ENCODE results near the gene CUEDC2. TPM values are rescaled to one million over a fixed set of nuclear protein-coding genes. Genes with fewer than 3 reads are reported as not detected.

The CUEDC2 gene
- total RNA-seq, 2 donors from 2014 or later: 70.2 to 81.7 TPM

- no peak for TF ChIP-seq POLR2A (IDR thresholded peaks at IDR 0.05)
- TF ChIP-seq POLR2AphosphoS5 (IDR thresholded peaks at IDR 0.05): no peak
- no peak for TF ChIP-seq CTCF (IDR thresholded peaks at IDR 0.05)
- peaks cover 0 to 25% of the 10 kb centered on the region in 2 donors for H3K36me3 ChIP-seq
- H3K9me3 ChIP-seq: no peaks in the 10 kb centered on the region
- no peaks in the 10 kb centered on the region for H3K27me3 ChIP-seq (replicated peaks; ENCODE audit: insufficient read depth)
- no peak overlapping the region for H3K4me3 ChIP-seq
- intact Hi-C loops (cut with DNase I): no loop called here
- H3K27ac ChIP-seq: no peak overlapping the region
- DNase-seq (ENCODE audit: low spot score): no peak
- 69% methylated on average over 4 of the region's 4 CpGs for WGBS
- H3K4me1 ChIP-seq (replicated peaks): no peaks in the 10 kb centered on the region
Observed at GRCh38 chr10:102384606-102385429, 47.6 kb downstream of the CUEDC2 start.

- TF ChIP-seq POLR2A (IDR thresholded peaks at IDR 0.05) (no peak), POLR2AphosphoS5 (IDR thresholded peaks at IDR 0.05) (no peak), CTCF (IDR thresholded peaks at IDR 0.05) (no peak)
- no peak for DNase-seq (ENCODE audit: low spot score)
- no peaks in the 10 kb centered on the region for H3K4me1 ChIP-seq (replicated peaks)
- WGBS: 48% methylated on average over 6 of the region's 6 CpGs
- H3K36me3 ChIP-seq: peaks cover 7 to 29% of the 10 kb centered on the region in 2 donors
- no peak overlapping the region for H3K27ac ChIP-seq
- H3K27me3 ChIP-seq (replicated peaks; ENCODE audit: insufficient read depth): no peaks in the 10 kb centered on the region
- H3K4me3 ChIP-seq: no peak overlapping the region
- intact Hi-C loops (cut with DNase I): no loop called here
- H3K9me3 ChIP-seq: no peaks in the 10 kb centered on the region
Observed at GRCh38 chr10:102384053-102384452, 48.3 kb downstream of the CUEDC2 start.

- intact Hi-C loops (cut with DNase I): no loop called here
Observed at GRCh38 chr10:102382871-102383270, 49.5 kb downstream of the CUEDC2 start.

GRCh38 chr10:102381983-102382382, 50.4 kb downstream of the CUEDC2 start:
- no peaks in the 10 kb centered on the region for H3K4me1 ChIP-seq (replicated peaks)
- 85% methylated on average over 9 of the region's 9 CpGs for WGBS
- intact Hi-C loops (cut with DNase I): no loop called here
- H3K27me3 ChIP-seq (replicated peaks; ENCODE audit: insufficient read depth): no peaks in the 10 kb centered on the region
- H3K9me3 ChIP-seq: no peaks in the 10 kb centered on the region
- peaks cover 8 to 29% of the 10 kb centered on the region in 2 donors for H3K36me3 ChIP-seq
- no peak for DNase-seq (ENCODE audit: low spot score)
- no peak overlapping the region for H3K4me3 ChIP-seq
- no peak overlapping the region for H3K27ac ChIP-seq
- no peak for TF ChIP-seq POLR2AphosphoS5 (IDR thresholded peaks at IDR 0.05)
- TF ChIP-seq POLR2A (IDR thresholded peaks at IDR 0.05): no peak
- TF ChIP-seq CTCF (IDR thresholded peaks at IDR 0.05): no peak

More at GRCh38 chr10:102382871-102383270, 49.5 kb downstream of the CUEDC2 start:
- Histone ChIP-seq H3K27me3 (replicated peaks; ENCODE audit: insufficient read depth) (no peaks in the 10 kb centered on the region), H3K27ac (no peak overlapping the region), H3K4me1 (replicated peaks) (no peaks in the 10 kb centered on the region), H3K4me3 (no peak overlapping the region), H3K36me3 (peaks cover 8 to 29% of the 10 kb centered on the region in 2 donors), H3K9me3 (no peaks in the 10 kb centered on the region)
- WGBS: 96% methylated on average over 8 of the region's 8 CpGs
- DNase-seq (ENCODE audit: low spot score): no peak
- TF ChIP-seq CTCF (IDR thresholded peaks at IDR 0.05) (no peak), POLR2A (IDR thresholded peaks at IDR 0.05) (no peak)

GRCh38 chr10:102379383-102379782, 53.0 kb downstream of the CUEDC2 start:
- Histone ChIP-seq H3K9me3 (no peaks in the 10 kb centered on the region), H3K4me1 (replicated peaks) (no peaks in the 10 kb centered on the region), H3K36me3 (peaks cover 8 to 29% of the 10 kb centered on the region in 2 donors), H3K27me3 (replicated peaks; ENCODE audit: insufficient read depth) (no peaks in the 10 kb centered on the region), H3K4me3 (no peak overlapping the region), H3K27ac (no peak overlapping the region)
- TF ChIP-seq CTCF (IDR thresholded peaks at IDR 0.05) (no peak), POLR2A (IDR thresholded peaks at IDR 0.05) (no peak), POLR2AphosphoS5 (IDR thresholded peaks at IDR 0.05) (no peak)
- intact Hi-C loops (cut with DNase I): no loop called here
- DNase-seq (ENCODE audit: low spot score): no peak
- WGBS: 92% methylated on average over 6 of the region's 6 CpGs

Measured in prostate gland (tissue), 2 donors.